ENCODE results near the gene MEN1. TPM values are rescaled to one million over a fixed set of nuclear protein-coding genes. Genes with fewer than 3 reads are reported as not detected.

MEN1 gene
- total RNA-seq, 2 experiments from 2014 or later: 44.4 to 72.4 TPM

DNA sequence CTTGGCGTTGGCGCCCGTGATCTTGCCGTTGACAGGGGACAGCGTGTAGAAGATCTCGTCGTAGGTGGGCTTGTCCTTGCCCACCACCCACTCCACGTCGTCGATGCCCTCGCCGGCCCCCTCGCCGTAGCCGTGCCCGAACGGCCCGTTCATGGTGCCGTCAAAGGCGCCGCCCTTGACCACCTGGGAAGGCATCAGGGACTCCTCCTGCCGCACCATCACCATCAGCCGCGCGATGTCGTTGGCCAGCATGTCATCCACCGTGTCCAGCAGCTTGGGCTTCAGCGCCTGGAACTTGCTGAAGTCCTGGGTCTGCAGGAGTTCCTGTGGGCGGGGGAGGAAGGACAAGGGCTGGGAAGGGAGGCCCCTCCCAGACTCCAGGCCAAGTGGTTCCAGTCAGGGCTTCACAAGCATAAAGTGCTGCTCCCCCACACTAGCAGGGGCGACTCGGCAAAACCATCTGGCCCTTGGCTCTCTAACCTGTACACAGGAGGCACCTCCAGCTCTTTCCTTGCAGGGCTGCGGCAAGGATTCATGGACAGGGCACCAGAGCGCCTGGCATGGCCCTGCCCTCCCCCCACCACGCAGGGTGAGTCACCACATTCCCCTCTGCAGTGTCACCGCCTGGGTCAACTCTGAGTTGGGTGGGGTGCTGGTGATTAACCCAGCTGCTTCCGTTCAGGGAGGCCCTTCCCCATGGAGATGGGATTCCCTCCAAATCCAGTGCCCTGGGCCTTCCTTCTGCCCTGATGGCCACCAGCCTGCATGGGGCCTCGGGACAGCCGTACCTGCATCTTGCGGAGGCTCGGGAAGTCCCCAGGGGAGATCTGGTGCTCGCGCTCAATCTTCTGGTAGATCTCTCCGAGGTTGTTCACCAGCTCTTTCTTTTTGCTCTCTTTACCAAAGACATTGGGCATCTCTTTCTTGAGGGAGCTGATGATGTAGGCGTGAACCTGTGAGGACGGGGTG, 44.5 kb upstream of the MEN1 start:
- TF ChIP-seq, protein P1, sequence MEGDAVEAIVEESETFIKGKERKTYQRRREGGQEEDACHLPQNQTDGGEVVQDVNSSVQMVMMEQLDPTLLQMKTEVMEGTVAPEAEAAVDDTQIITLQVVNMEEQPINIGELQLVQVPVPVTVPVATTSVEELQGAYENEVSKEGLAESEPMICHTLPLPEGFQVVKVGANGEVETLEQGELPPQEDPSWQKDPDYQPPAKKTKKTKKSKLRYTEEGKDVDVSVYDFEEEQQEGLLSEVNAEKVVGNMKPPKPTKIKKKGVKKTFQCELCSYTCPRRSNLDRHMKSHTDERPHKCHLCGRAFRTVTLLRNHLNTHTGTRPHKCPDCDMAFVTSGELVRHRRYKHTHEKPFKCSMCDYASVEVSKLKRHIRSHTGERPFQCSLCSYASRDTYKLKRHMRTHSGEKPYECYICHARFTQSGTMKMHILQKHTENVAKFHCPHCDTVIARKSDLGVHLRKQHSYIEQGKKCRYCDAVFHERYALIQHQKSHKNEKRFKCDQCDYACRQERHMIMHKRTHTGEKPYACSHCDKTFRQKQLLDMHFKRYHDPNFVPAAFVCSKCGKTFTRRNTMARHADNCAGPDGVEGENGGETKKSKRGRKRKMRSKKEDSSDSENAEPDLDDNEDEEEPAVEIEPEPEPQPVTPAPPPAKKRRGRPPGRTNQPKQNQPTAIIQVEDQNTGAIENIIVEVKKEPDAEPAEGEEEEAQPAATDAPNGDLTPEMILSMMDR (conservative IDR thresholded peaks at IDR 0.05; ENCODE audit: low read length): no peak
- no peak for TF ChIP-seq EZH2phosphoT487 (IDR thresholded peaks at IDR 0.05; ENCODE audit: borderline replicate concordance, low read depth, low read length)
- Histone ChIP-seq H3K36me3 (ENCODE audit: insufficient read depth, low read length) (peaks cover 65% of the 10 kb centered on the region), H3K4me1 (ENCODE audit: insufficient read depth, low read length, poor library complexity, severe bottlenecking) (peaks cover 90% of the 10 kb centered on the region), H3K27ac (ENCODE audit: low read depth, low read length, poor library complexity, severe bottlenecking) (peak overlapping the region; percentile 92), H3K4me3 (ENCODE audit: low read depth, low read length, poor library complexity, severe bottlenecking) (no peak overlapping the region), H4K20me1 (ENCODE audit: insufficient read depth, low read length) (no peaks in the 10 kb centered on the region), H3K9me3 (ENCODE audit: low read length) (no peaks in the 10 kb centered on the region), H3K9me2 (ENCODE audit: insufficient read depth, low read length) (no peaks in the 10 kb centered on the region), H3K79me2 (ENCODE audit: insufficient read depth, low read depth, low read length) (peaks cover 13% of the 10 kb centered on the region; the same call in 1 of the 2 replicates), H3K4me2 (ENCODE audit: low read length) (peak overlapping the region; percentile 72), H2AFZ (ENCODE audit: low read length) (no peak overlapping the region)
- DNase-seq (ENCODE audit: low spot score): no peak
- ChIA-PET POLR2A (interaction anchor here (1.0 to 7.7 kb wide), 2 partner anchors 20 kb away, joined by 4 to 90 read pairs; partner anchors contain the start of gene EHD1), CTCF (ENCODE audit: unreplicated experiment) (no interaction called here)
- no TSS peak for BruUV-seq (replicated peaks)
- intact Hi-C loops (cut with micrococcal nuclease; ENCODE audit: unreplicated experiment): loop anchor here (5.0 to 10.0 kb wide), 2 partner anchors 277 to 720 kb away; partner anchors contain the start of genes EHBP1L1, FAM89B, SYVN1 and ZNRD2

DNA sequence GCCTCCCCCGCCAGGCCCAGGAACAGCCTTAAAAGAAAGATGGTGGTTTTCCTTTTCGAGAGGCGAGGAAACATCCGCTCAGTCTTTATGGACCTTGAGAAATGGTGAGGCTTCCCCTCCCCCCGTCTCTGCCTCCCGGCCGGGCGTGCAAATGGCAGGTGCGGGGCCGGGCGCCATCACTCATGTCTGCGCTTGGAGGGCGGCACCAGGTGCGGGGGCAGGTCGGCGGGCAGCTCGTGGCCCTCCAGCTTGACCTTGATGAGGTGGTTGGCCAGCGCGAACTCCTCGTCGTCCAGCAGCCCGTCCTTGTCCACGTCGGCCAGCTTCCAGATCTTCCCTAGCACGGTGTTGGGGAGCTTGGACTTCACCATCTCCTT, 43.8 kb upstream of the MEN1 start:
- Histone ChIP-seq H3K36me3 (ENCODE audit: insufficient read depth, low read length) (peaks cover 62% of the 10 kb centered on the region), H3K79me2 (ENCODE audit: insufficient read depth, low read depth, low read length) (peaks cover 13% of the 10 kb centered on the region; the same call in 1 of the 2 replicates), H2AFZ (ENCODE audit: low read length) (no peak overlapping the region), H3K4me2 (ENCODE audit: low read length) (peak overlapping the region; percentile 72), H4K20me1 (ENCODE audit: insufficient read depth, low read length) (no peaks in the 10 kb centered on the region), H3K27ac (ENCODE audit: low read depth, low read length, poor library complexity, severe bottlenecking) (peak overlapping the region; percentile 92), H3K4me1 (ENCODE audit: insufficient read depth, low read length, poor library complexity, severe bottlenecking) (peaks cover 90% of the 10 kb centered on the region), H3K9me3 (ENCODE audit: low read length) (no peaks in the 10 kb centered on the region), H3K4me3 (ENCODE audit: low read depth, low read length, poor library complexity, severe bottlenecking) (no peak overlapping the region), H3K9me2 (ENCODE audit: insufficient read depth, low read length) (no peaks in the 10 kb centered on the region)
- ChIA-PET POLR2A (interaction anchor here (7.5 to 7.7 kb wide), 2 partner anchors 10 to 21 kb away, joined by 90 to 178 read pairs; partner anchors contain the start of gene EHD1), CTCF (ENCODE audit: unreplicated experiment) (interaction anchor here (0.5 kb wide), 1 partner anchor 65 kb away, joined by 5 read pairs; no protein-coding TSS in a partner anchor)
- TF ChIP-seq, protein P1 (conservative IDR thresholded peaks at IDR 0.05; ENCODE audit: low read length): no peak
- TF ChIP-seq EZH2phosphoT487 (IDR thresholded peaks at IDR 0.05; ENCODE audit: borderline replicate concordance, low read depth, low read length): no peak
- no TSS peak for BruUV-seq (replicated peaks)
- no peak for DNase-seq (ENCODE audit: low spot score)
- intact Hi-C loops (cut with micrococcal nuclease; ENCODE audit: unreplicated experiment): loop anchor here (5.0 to 10.0 kb wide), 2 partner anchors 278 to 721 kb away; partner anchors contain the start of genes EHBP1L1, FAM89B, SYVN1 and ZNRD2

Data from OCI-LY7 (cell line).